ENCODE results near the gene IQCH. TPM values are rescaled to one million over a fixed set of nuclear protein-coding genes. Genes with fewer than 3 reads are reported as not detected.

Gene IQCH
- total RNA-seq, 2 experiments from 2014 or later = 1.2 to 2.2 TPM

DNA sequence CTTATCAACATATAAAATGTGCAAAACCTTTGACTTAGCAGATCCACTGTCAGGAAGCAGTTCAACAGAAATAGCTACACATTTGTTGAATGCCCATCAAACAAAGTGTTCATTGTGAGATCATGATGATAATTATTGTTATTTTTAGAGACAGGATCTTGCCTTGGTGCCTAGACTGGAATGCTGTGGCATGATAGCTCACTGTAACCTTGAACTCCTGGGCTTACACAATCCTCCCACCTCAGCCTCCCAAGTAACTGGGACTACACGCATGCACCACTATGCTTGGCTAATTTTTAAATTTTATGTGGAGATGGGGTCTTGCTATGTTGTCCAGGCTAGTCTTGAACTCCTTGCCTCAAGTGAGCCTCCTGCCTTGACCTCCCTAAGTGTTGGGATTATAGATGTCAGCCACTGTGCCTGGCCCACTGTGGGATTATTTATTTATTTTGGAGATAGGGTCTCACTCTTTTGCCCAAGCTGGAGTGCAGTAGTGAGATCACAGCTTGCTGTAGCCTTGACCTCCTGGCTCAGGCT lies 296.7 kb downstream of the IQCH start:
- Mint-ChIP-seq H3K4me3 (no peak overlapping the region), H3K27ac (no peak overlapping the region), H3K27me3 (no peaks in the 10 kb centered on the region), H3K9me3 (no peaks in the 10 kb centered on the region), H3K4me1 (peaks cover 7% of the 10 kb centered on the region), H3K36me3 (peaks cover 18% of the 10 kb centered on the region)
- DNase-seq (no peak), ATAC-seq (ENCODE audit: low read depth) (no peak)
- POLR2A ChIA-PET = no interaction called here

Other genes starting within 250 kb of the IQCH start
- 10 to 100 TPM; 74.1 to 75.9 TPM for gene SMAD3, start 189.2 kb upstream of the IQCH start, total RNA-seq
- gene AAGAB, start 125 bp upstream of the IQCH start, total RNA-seq = 10 to 100 TPM; 39.3 to 40.4 TPM